WTC11 (cell line): ENCODE measurements around the gene ZFPM1.

Experiments used
- RELA ChIP-seq: sonication (generic); formaldehyde crosslinking; IDR thresholded peaks from 2 replicates; pipeline ENCODE4 v1.8.1; 2022; ENCODE audit warnings: missing genetic modification reagents, mild to moderate bottlenecking, borderline replicate concordance
- TF ChIP-seq, protein P1 (sequence below): fragments of 200-600 bp; IDR thresholded peaks from 2 replicates; pipeline ENCODE4 v1.8.0; 2022; ENCODE audit warnings: antibody characterized with exemption
- TF ChIP-seq, protein P2 (sequence below): sonication (generic); formaldehyde crosslinking; conservative IDR thresholded peaks from 2 replicates; pipeline ENCODE4 v1.8.1; 2022; ENCODE audit warnings: mild to moderate bottlenecking, missing genetic modification reagents

DNA sequence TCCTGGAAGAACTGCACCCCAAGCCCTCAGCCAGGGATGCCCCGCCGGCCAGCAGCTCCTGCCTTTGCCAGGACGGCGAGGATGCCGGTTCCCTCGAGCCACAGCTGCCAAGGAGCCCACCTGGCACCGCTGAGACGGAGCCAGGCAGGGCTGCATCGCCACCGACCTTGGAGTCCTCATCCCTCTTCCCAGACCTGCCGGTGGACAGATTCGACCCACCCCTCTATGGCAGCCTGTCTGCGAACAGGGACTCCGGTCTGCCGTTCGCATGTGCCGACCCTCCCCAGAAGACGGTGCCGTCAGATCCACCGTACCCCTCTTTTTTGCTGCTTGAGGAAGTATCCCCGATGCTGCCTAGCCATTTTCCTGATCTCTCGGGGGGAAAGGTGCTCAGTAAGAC lies 21.4 kb upstream of the ZFPM1 start:
- TF ChIP-seq, protein P1, sequence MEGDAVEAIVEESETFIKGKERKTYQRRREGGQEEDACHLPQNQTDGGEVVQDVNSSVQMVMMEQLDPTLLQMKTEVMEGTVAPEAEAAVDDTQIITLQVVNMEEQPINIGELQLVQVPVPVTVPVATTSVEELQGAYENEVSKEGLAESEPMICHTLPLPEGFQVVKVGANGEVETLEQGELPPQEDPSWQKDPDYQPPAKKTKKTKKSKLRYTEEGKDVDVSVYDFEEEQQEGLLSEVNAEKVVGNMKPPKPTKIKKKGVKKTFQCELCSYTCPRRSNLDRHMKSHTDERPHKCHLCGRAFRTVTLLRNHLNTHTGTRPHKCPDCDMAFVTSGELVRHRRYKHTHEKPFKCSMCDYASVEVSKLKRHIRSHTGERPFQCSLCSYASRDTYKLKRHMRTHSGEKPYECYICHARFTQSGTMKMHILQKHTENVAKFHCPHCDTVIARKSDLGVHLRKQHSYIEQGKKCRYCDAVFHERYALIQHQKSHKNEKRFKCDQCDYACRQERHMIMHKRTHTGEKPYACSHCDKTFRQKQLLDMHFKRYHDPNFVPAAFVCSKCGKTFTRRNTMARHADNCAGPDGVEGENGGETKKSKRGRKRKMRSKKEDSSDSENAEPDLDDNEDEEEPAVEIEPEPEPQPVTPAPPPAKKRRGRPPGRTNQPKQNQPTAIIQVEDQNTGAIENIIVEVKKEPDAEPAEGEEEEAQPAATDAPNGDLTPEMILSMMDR = no peak
- TF ChIP-seq, protein P2, sequence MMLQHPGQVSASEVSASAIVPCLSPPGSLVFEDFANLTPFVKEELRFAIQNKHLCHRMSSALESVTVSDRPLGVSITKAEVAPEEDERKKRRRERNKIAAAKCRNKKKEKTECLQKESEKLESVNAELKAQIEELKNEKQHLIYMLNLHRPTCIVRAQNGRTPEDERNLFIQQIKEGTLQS (CRISPR knock-in tag) = no peak
- TF ChIP-seq RELA (CRISPR knock-in tag) = no peak
